GM10248 (cell line): ENCODE measurements around the gene DAB2IP.

Experiments
- CTCF ChIA-PET: fragments of 300-600 bp; sonication (Branson Sonifier 250); formaldehyde crosslinking; extraction: SDS; loops from one replicate; lab custom pipeline; 2021; ENCODE audit warnings: antibody characterized with exemption; lab: Yijun Ruan, JAX
- POLR2A ChIA-PET: fragments of 350-650 bp; sonication (Branson Sonifier 250); formaldehyde crosslinking; extraction: SDS; loops from one replicate; lab custom pipeline; 2020; ENCODE audit warnings: antibody characterized with exemption; lab: Yijun Ruan, JAX
- DNase-seq: peaks from one replicate; pipeline ENCODE4 v3.0.0; 2012; ENCODE audit errors: extremely low spot score
- CTCF ChIP-seq: IDR thresholded peaks from 2 replicates; pipeline ENCODE4 v1.5.1; 2012; ENCODE audit warnings: mild to moderate bottlenecking, low read depth; ENCODE audit errors: extremely low read depth, missing control alignments, control extremely low read depth

DAB2IP gene

GRCh38 chr9:121720311-121721057, 69.0 kb downstream of the DAB2IP start:
- DNase-seq = no peak
- CTCF ChIA-PET = no interaction called here

GRCh38 chr9:121721058-121721350, 69.6 kb downstream of the DAB2IP start:
- DNase-seq = no peak
- no peak for TF ChIP-seq CTCF
- CTCF ChIA-PET = no interaction called here
- POLR2A ChIA-PET = no interaction called here

More at GRCh38 chr9:121720311-121721057, 69.0 kb downstream of the DAB2IP start:
- TF ChIP-seq CTCF = no peak
- POLR2A ChIA-PET = no interaction called here

GRCh38 chr9:121721770-121722169, 70.3 kb downstream of the DAB2IP start:
- no peak for TF ChIP-seq CTCF
- DNase-seq = no peak
- ChIA-PET CTCF (no interaction called here), POLR2A (no interaction called here)

GRCh38 chr9:121725008-121725775, 73.8 kb downstream of the DAB2IP start:
- ChIA-PET POLR2A (no interaction called here), CTCF (no interaction called here)
- DNase-seq = no peak
- no peak for TF ChIP-seq CTCF

- no peak for DNase-seq
- ChIA-PET CTCF (interaction anchor here (1.2 kb wide), 1 partner anchor 42 kb away, joined by 3 read pairs; no protein-coding TSS in a partner anchor), POLR2A (no interaction called here)
- no peak for TF ChIP-seq CTCF
These were observed 76.0 kb downstream of the DAB2IP start for GRCh38 chr9:121727295-121728020.

- ChIA-PET POLR2A (no interaction called here), CTCF (interaction anchor here (1.1 kb wide), 1 partner anchor 14 kb away, joined by 3 read pairs; no protein-coding TSS in a partner anchor)
- TF ChIP-seq CTCF = no peak
- DNase-seq = no peak
These were observed 77.5 kb downstream of the DAB2IP start for GRCh38 chr9:121728916-121729315.
